ENCODE results near the gene SHCBP1L. TPM values are rescaled to one million over a fixed set of nuclear protein-coding genes. Genes with fewer than 3 reads are reported as not detected.

Gene SHCBP1L
- total and polyA plus RNA-seq, 7 donors: not detected

DNA sequence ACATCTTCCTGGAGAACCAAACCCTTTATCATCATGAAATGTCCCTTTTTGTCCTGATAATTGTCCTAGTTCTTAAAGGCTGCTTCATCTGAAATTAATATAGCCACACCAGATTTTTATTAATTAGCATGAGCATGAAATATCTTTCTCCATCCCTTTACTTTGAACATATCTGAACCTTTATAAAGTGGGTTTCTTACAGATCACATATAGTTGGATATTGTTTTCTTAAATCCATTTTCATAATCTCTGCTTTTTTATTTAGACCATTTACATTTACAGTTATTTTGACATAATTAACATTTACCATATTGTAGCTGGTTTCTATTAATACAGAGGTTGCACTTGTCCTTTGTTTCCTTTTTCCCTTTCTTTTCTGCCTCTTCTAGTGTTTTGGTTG, 17.2 kb downstream of the SHCBP1L start:
- DNase-seq: no peak
- Histone ChIP-seq H3K27ac (no peak overlapping the region), H3K4me3 (no peak overlapping the region), H3K27me3 (ENCODE audit: insufficient read depth in 3 of 3, low read length in 2 of 3) (no peaks in the 10 kb centered on the region), H3K36me3 (ENCODE audit: insufficient read depth in 1 of 2, low read depth in 1 of 2) (no peaks in the 10 kb centered on the region), H3K9me3 (no peaks in the 10 kb centered on the region), H3K4me1 (no peaks in the 10 kb centered on the region)
- intact Hi-C loops (cut with DNase I): no loop called here
- ATAC-seq: no peak
- TF ChIP-seq, protein P1, sequence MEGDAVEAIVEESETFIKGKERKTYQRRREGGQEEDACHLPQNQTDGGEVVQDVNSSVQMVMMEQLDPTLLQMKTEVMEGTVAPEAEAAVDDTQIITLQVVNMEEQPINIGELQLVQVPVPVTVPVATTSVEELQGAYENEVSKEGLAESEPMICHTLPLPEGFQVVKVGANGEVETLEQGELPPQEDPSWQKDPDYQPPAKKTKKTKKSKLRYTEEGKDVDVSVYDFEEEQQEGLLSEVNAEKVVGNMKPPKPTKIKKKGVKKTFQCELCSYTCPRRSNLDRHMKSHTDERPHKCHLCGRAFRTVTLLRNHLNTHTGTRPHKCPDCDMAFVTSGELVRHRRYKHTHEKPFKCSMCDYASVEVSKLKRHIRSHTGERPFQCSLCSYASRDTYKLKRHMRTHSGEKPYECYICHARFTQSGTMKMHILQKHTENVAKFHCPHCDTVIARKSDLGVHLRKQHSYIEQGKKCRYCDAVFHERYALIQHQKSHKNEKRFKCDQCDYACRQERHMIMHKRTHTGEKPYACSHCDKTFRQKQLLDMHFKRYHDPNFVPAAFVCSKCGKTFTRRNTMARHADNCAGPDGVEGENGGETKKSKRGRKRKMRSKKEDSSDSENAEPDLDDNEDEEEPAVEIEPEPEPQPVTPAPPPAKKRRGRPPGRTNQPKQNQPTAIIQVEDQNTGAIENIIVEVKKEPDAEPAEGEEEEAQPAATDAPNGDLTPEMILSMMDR (IDR thresholded peaks at IDR 0.05): no peak

DNA sequence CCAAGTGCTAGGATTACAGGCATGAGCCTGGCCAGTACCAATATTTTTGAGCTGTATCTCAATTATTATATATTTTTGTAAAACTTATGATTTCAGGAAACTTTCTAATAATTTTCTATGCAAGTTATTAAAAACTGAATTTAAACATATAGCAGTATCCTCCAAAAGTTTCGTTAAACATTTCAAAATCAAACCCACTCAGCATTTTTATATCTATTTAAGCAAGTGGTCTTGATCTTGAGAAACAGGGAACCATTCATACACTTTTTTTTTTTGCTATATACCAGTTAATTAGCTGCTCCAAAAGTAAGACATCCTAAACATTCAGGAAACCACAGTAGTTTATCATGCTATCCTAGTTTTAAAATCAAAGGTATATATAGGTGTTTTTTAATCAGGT, 22.0 kb downstream of the SHCBP1L start:
- no peaks in the 10 kb centered on the region for H3K9me3 ChIP-seq
- H3K27ac ChIP-seq: no peak overlapping the region
- no peaks in the 10 kb centered on the region for H3K4me1 ChIP-seq
- TF ChIP-seq, protein P1 (IDR thresholded peaks at IDR 0.05): no peak
- H3K27me3 ChIP-seq (ENCODE audit: insufficient read depth in 3 of 3, low read length in 2 of 3): no peaks in the 10 kb centered on the region
- no peak for ATAC-seq
- no peak overlapping the region for H3K4me3 ChIP-seq
- no peak for DNase-seq
- intact Hi-C loops (cut with DNase I): no loop called here
- 77 to 83% (median 79%) methylated on average over 1 of the region's 1 CpG for WGBS, 3 donors
- H3K36me3 ChIP-seq (ENCODE audit: insufficient read depth in 1 of 2, low read depth in 1 of 2): no peaks in the 10 kb centered on the region

DNA sequence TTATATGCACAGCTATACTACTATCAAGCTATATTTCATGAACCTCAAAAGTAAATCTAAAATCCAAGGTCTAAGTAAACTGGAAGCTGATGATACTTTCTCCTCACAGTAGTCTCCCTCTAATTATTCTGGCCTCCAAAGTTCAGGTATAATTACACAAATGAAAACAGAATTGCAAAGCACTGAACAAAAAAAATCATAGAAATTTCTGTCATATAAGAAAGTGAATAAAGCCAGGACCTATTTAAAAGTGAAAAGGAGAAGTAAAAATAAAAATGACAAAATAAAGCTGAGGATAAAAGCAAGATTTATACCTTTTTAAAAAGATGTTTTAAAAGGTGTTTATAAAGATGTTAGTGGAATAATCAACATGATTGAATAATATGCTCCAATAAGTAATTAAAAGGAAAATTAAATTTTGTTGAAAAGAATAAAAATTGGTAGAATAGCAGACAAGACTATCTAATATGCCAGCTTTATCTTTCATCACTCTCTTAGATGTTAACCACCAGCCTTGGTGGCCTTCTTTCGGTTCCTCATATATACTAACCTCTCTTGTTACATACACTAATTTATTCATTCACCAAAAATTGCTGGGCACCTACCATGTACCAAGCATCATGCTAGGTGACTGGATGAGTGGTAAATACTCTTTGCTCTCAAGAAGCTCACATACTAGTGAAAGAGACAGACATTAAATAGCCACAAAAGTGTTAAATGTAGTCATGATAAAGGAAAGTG, 25.1 kb downstream of the SHCBP1L start:
- TF ChIP-seq, protein P1 (IDR thresholded peaks at IDR 0.05): no peak
- WGBS, 3 donors: 77 to 90% (median 81%) methylated on average over 1 of the region's 1 CpG
- H3K4me3 ChIP-seq: no peak overlapping the region
- no peaks in the 10 kb centered on the region for H3K36me3 ChIP-seq (ENCODE audit: insufficient read depth in 1 of 2, low read depth in 1 of 2)
- no peaks in the 10 kb centered on the region for H3K9me3 ChIP-seq
- DNase-seq: no peak
- no peak for ATAC-seq
- intact Hi-C loops (cut with DNase I): no loop called here
- H3K27me3 ChIP-seq (ENCODE audit: insufficient read depth in 3 of 3, low read length in 2 of 3): no peaks in the 10 kb centered on the region
- H3K4me1 ChIP-seq: no peaks in the 10 kb centered on the region
- no peak overlapping the region for H3K27ac ChIP-seq

DNA sequence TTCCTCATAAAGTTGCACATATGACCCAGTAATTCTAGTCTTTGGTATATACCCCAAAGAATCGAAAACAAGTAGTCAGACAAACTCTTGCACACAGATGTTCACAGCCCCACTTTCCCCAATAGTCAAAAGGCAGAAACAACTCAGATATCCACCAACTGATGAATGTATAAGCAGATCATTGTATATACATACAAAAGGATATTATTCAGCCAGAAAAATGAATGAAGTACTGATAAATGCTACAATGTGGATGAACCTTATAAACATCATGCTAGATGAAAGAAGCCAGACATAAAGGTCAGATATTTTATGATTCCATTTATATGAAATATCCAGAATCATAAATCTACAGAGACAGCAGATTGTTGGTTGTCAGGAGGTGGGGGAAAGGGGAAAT, 27.3 kb downstream of the SHCBP1L start:
- H3K9me3 ChIP-seq: no peaks in the 10 kb centered on the region
- TF ChIP-seq, protein P1 (IDR thresholded peaks at IDR 0.05): no peak
- no peak for ATAC-seq
- H3K27me3 ChIP-seq (ENCODE audit: insufficient read depth in 3 of 3, low read length in 2 of 3): no peaks in the 10 kb centered on the region
- 64 to 67% (median 67%) methylated on average over 1 of the region's 1 CpG for WGBS, 3 donors
- no peaks in the 10 kb centered on the region for H3K4me1 ChIP-seq
- no peak overlapping the region for H3K27ac ChIP-seq
- H3K4me3 ChIP-seq: no peak overlapping the region
- intact Hi-C loops (cut with DNase I): no loop called here
- no peak for DNase-seq
- no peaks in the 10 kb centered on the region for H3K36me3 ChIP-seq (ENCODE audit: insufficient read depth in 1 of 2, low read depth in 1 of 2)

DNA sequence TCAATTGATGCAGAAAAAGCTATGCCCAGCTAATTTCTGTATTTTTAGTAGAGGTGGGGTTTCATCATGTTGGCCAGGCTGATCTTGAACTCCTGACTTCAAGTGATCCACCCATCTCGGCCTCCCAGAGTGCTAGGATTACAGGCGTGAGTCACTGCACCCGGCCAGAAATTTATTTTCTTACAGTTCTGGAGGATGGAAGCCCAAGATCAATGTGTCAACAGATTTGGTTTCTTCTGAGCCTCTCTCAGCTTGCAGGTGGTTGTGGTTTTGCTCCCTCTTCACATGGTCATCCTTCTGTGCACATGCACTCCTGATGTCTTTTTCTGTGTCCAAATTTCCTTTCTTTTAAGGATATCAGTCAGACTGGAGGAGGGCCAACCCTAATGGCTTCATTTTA, 35.6 kb downstream of the SHCBP1L start:
- Histone ChIP-seq H3K9me3 (no peaks in the 10 kb centered on the region), H3K4me1 (no peaks in the 10 kb centered on the region), H3K36me3 (ENCODE audit: insufficient read depth in 1 of 2, low read depth in 1 of 2) (no peaks in the 10 kb centered on the region), H3K27ac (no peak overlapping the region), H3K27me3 (ENCODE audit: insufficient read depth in 3 of 3, low read length in 2 of 3) (no peaks in the 10 kb centered on the region), H3K4me3 (no peak overlapping the region)
- no peak for ATAC-seq
- 47 to 59% (median 50%) methylated on average over 3 of the region's 3 CpGs for WGBS, 3 donors
- TF ChIP-seq, protein P1 (IDR thresholded peaks at IDR 0.05): no peak
- intact Hi-C loops (cut with DNase I): no loop called here
- no peak for DNase-seq
